GM12865 (cell line): ENCODE data around the gene CTNS.
A peak's percentile ranks its signal among the peaks of the same experiment; 100 is the strongest.

Experiments
- DNase-seq: peaks from one replicate; pipeline ENCODE4 v3.0.0; 2010; ENCODE audit warnings: low read depth
- H3K4me3 ChIP-seq: 2 replicates; pipeline ENCODE4 v1.5.1; 2011; ENCODE audit warnings: mild to moderate bottlenecking, low read depth, low read length, control low read depth
- TF ChIP-seq, protein P1 (sequence below): IDR thresholded peaks from 2 replicates; pipeline ENCODE4 v1.5.1; 2011; ENCODE audit warnings: low read length, control low read depth, low read depth, inconsistent platforms; ENCODE audit not compliant: insufficient read depth; ENCODE audit errors: missing control alignments

The CTNS gene

DNA sequence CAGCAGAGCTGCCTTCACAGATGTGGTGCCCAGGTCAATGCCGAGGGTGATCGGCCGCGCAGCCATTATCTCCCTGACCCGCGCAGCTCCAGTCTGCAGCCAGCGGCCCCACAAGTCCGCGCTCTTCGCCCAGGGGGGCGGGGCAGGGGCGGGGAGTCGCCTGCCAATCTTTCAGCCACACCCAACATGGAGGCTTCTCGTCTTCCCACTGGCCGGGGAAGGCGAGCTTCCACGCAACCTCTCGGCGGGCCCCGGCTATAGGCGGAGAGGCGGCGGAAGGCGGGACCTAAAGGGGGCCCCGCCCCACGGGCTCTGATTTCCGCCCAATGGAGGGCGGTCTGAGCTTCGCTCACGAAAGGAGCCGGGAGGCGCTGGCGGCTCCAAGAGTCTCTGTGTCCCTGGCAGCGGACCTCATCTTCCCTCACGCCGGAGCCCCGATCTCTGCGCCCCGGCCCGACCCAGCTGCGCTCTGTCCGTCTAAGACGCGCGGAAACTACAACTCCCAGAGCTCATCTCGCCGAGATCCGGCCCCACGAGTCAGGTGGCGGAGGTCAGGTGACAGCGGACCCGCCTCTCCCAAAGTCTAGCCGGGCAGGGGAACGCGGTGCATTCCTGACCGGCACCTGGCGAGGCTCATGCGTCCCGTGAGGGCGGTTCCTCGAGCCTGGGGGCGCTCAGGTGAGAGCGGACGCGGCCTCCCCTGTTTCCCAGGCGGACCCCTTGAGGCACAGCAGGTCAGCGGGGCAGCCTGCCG lies at the start of gene CTNS, which contains the start of gene SHPK:
CTNS (plus strand) TSS at position 607 of the 754 bp plus-strand sequence. CDS start 3,447 bp downstream, outside the sequence.
SHPK (minus strand) TSS at position 97 of the 754 bp plus-strand sequence; CDS start at position 66, 31 bp downstream.
- TF ChIP-seq, protein P1, sequence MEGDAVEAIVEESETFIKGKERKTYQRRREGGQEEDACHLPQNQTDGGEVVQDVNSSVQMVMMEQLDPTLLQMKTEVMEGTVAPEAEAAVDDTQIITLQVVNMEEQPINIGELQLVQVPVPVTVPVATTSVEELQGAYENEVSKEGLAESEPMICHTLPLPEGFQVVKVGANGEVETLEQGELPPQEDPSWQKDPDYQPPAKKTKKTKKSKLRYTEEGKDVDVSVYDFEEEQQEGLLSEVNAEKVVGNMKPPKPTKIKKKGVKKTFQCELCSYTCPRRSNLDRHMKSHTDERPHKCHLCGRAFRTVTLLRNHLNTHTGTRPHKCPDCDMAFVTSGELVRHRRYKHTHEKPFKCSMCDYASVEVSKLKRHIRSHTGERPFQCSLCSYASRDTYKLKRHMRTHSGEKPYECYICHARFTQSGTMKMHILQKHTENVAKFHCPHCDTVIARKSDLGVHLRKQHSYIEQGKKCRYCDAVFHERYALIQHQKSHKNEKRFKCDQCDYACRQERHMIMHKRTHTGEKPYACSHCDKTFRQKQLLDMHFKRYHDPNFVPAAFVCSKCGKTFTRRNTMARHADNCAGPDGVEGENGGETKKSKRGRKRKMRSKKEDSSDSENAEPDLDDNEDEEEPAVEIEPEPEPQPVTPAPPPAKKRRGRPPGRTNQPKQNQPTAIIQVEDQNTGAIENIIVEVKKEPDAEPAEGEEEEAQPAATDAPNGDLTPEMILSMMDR = no peak
- peak; percentile 98 for DNase-seq

DNA sequence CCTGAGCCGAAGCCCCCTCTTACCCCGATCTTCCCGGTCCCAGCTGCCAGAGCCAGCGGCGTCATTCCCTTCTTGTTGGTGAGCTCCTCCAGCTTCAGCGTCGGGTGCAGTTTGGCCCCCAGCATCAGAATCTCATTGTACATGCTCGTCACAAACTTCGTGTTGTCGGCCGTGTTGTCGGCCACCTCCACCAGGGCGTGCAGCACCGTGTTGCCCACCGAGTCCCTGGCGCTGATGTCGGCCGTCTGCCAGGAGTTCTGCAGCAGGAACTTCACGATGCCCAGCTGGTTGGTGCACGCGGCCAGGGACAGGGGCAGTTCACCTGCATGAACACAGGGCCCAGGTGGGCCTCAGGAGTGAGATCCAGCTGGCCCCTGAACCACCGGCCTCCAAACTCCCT lies 46.8 kb upstream of the CTNS start:
- no peak for DNase-seq
- TF ChIP-seq, protein P1 = no peak
- no peak overlapping the region for H3K4me3 ChIP-seq

More for the DNA sequence above, at the start of gene CTNS, which contains the start of gene SHPK:
- H3K4me3 ChIP-seq = peak within 1 kb of the TSS; percentile 98

DNA sequence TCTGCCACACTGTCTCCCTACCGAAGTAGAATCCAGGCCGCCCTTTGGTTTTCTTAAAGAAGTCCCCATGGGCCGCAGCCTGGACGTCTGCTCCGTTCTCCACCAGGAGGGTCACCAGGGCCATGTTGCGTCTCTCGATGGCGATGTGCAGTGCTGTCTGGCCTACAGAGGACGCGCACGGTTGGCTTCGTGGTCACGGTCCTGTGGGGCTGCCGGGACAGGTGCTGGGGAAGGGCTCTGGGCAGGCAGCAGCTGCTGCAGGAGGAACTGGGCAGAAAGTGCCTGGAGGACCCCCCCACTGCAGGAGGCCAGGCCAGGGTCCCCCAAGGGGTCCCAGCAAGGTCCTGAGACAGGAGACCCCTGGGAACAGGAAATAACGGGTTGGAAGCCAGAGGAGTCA lies 46.3 kb upstream of the CTNS start:
- no peak for DNase-seq
- H3K4me3 ChIP-seq = no peak overlapping the region
- TF ChIP-seq, protein P1 = no peak

DNA sequence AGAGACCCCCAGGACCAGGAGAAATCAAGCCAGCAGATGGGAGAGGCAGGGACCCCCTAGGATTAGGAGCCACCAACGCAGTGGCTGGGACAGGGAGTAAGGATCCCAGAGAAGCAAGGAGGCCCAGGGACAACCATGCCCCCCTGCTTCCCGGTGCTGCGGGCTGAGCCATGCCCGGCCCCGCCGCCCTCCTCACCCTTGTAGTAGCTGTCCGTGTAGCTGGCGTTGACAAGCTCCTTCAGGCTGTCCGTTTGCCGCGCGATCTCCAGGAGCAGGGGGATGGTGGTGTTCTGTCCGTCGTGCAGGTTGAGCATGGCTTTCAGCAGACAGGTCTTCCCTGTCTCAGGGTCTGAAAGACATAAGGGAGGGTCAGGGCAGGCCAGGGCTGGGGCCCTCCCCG lies 45.8 kb upstream of the CTNS start:
- no peak overlapping the region for H3K4me3 ChIP-seq
- TF ChIP-seq, protein P1 = no peak
- DNase-seq = no peak

DNA sequence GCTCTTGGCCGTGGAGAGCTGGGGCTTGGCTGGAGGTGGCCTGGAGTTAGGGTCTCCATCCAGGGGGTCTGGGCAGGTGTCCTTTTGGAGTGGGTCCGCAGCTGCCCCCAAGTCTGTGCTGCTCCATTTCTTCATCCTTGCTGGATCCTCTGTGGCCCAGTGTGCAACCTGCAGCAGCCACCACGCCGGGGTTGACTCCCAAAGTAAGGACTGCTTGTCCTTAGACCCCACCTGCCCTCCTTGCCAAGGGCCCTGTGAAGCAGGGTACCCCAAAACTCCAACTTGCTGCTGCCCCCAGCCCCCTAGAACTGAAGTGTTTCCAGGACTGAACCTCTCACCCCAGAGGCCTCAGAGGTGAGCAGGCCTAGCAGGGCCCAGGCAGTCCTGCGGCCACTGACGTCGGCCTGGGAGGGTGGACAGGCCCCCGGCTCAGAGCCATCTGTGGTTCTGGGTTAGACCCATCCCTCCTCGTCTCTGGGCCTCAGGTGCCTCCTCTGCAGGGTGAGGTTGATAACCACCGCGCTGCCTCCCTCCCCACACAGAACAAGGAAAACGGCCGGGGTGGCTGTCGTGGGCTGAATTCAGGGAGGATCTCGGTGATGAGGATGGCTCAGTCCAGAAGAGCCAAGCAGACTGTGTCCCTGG lies 44.2 kb upstream of the CTNS start:
- DNase-seq = no peak
- H3K4me3 ChIP-seq = no peak overlapping the region
- TF ChIP-seq, protein P1 = no peak

DNA sequence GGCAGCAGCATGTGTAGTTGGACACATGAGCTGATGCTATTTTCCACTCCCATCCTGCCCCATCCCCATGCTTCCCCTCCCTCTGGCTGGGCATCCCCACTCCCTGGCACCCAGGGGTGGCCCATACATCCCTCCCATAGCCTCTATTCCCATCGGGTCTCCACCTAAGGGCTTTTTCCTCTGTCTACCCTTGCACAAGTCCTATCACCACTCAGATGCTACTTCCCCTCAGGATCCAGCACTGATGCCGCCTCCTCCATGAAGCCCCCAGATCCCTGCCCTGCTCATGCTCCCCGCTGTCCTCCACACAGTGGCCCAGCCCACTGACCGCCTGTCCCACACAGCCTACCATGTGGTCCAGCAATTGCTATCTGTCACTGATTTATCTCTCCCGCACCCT lies 43.2 kb upstream of the CTNS start:
- H3K4me3 ChIP-seq = no peak overlapping the region
- TF ChIP-seq, protein P1 = no peak
- DNase-seq = no peak
